GM19043 (cell line): ENCODE results near the gene ARHGAP32.

Source experiments
- ATAC-seq: cut with Tn5 transposase; IDR thresholded peaks from one replicate; pipeline ENCODE4 v1.9.1; 2021; ENCODE audit warnings: low read depth; ENCODE audit not compliant: unreplicated experiment

Gene ARHGAP32

DNA sequence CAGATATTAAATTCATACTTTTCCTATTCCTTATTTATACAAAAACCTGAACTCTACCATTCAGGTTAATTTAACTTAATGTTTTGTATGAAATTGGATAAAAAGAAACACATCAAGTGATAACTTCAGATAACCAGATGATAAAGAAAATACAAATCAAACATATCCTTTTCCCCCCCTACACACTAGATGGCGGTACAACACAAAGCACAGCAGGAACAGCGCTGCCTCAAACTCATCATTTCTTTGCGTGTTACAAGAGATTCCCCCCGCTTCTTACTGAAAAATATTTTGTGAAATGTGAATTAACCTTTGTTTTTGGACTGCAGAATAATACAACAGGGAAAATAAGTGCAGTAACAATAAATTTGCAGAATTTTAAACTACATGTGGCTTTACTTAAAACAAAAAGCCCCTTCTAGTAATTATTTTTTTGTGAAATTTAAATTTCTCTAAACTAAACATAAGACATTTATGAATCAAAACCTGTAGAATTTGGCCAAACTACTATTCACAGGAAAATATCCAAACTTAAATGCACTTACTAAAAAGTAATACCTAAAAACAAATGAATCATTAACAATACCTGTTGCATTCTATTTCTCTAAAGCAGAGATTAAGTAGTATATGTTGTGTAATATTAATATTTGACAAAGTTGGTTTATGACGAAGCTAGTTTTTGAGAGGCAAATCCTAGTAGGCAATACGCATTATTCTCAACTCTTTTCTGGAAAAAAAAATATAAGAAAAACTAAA is 74.4 kb downstream of the ARHGAP32 start:
- peak; percentile 85 for ATAC-seq

DNA sequence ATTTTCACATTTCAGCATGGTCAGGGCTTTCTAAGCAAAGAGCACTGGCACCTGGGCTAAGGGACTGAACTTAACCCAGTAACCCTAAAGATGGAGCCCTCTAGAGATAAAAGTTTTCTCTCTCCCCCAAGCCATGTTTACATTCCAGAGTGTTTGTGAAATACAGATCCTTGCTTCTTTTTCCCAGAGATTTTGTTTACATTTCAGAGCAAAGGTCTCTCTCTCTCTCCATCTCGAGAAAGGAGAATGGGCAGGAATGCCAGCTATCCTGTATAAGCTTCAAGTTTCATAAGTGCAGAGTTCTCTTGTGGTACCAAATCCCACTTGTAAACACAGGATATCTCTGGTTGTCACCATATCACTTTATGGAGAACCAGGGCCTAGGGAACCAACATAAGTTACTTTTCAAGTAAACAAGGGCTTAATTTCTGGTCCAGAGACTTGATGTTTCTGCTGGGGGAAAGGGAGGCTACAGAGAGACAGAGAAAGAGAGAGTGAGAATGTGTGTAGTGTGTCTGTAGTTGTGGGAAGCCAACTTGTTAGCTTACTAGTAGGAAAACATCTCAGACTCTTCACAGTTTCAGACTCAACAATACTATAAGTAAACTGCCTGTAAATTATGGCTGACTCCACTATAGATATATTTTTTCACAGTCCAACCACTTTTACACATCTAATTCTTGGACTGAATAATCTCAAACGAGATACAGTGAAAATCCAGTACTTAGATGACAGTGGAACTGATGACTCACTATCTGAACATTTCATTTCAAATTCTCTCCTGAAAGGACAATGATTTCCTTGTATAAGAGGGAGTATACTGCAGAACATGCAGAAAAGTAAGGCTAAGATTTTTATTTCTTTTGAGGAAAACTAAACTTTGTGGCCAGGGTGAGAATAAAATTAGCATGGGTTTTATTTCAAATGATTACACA is 76.2 kb downstream of the ARHGAP32 start:
- ATAC-seq = no peak

- no peak for ATAC-seq
Measured at GRCh38 chr11:129109701-129110100, 82.4 kb downstream of the ARHGAP32 start.

DNA sequence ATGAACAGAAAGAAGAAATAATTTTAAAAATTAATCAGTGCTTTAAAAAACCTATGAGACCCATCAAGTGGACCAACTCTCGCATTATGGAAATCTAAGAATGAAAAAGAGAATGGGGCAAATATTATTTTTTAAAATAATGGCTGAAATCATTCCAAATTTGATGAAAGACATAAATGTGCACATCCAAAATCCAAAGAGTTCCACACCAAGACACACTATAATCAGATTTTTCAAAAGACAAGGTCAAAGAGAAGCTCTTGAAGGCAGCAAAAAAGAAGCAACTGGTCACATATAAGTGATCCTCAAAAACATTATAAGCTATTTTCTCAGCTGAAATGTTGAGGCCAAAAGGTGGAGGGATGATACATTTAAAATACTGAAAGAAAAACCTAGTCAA is 85.3 kb downstream of the ARHGAP32 start:
- no peak for ATAC-seq

GRCh38 chr11:129102756-129103155 is 89.4 kb downstream of the ARHGAP32 start:
- ATAC-seq = no peak

DNA sequence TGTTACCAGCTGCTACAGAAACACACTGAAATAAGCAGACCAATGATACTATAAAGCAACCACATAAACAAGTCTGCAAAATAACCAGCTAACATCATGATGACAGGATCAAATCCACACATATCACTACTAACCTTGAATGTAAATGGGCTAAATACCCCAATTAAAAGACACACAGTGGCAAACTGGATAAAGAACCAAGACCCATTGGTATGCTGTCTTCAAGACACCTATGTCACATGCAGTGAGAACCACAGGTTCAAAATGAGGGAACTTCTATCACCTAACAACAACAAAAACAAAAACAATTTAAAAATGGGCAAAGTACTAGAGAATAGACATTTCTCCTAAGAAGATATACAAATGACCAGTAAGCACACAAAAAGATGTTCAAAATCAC is 89.9 kb downstream of the ARHGAP32 start:
- no peak for ATAC-seq

- no peak for ATAC-seq
Measured at GRCh38 chr11:129093283-129093682, 98.8 kb downstream of the ARHGAP32 start.

- ATAC-seq = no peak
Measured at GRCh38 chr11:129090056-129090455, 102.1 kb downstream of the ARHGAP32 start.

- no peak for ATAC-seq
Measured at GRCh38 chr11:129089279-129089678, 102.8 kb downstream of the ARHGAP32 start.

DNA sequence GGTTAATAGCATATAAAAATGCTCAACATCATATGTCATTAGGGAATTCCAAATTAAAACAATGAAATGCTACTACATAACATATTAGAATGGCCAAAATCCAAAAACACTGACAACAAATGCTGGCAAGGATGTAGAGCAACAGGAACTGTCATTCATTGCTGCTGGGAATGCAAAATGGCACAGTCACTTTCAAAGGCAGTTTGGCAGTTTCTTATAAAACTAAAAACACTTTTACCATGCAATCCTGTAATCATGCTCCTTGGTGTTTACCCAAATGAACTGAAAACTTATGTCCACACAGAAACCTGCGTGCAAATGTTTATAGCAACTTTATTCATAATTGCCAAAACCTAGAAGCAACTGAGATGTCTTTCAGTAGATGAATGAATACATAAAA is 105.1 kb downstream of the ARHGAP32 start:
- ATAC-seq = no peak

GRCh38 chr11:129077191-129077590 is 114.9 kb downstream of the ARHGAP32 start:
- no peak for ATAC-seq

- no peak for ATAC-seq
Measured at GRCh38 chr11:129075757-129076156, 116.4 kb downstream of the ARHGAP32 start.

DNA sequence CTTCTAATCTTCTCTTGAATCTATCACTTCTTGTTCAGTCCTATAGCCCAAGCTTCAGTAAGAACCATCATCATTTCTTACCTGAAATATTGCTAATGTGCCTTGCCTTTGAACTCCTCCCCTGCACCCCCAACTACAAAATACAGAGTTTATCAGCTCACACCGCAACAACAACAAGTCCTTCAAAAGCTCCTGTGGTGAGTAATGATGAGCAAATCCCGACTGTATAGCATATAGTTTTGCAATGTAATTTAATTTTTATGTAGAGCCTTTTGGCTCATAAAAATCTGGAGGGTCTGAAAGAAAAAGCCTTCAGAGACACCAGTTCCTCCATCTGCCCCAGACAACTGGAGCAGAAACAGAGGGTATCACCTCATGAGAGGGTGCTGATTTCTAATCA is 124.7 kb downstream of the ARHGAP32 start:
- ATAC-seq = no peak

- ATAC-seq = no peak
Measured at GRCh38 chr11:129066229-129066628, 125.9 kb downstream of the ARHGAP32 start.

DNA sequence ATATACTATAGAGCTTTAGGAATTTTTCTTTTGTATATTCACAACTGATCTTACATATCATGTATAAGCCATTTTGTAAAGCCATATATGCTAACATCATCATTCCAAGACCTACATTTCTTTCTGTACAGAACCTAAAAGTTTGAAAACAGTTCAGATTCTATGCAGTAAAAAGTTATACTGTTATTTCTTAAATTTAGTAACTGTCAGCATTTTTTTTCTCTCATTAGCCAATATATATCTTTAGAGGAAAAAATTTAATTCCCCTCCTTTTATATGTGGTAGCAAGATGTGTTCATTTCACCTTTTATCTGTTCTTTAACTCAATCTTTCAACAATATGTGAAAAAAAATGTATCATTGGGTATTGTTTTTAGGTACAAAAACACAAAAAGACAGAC is 129.0 kb downstream of the ARHGAP32 start:
- no peak for ATAC-seq

DNA sequence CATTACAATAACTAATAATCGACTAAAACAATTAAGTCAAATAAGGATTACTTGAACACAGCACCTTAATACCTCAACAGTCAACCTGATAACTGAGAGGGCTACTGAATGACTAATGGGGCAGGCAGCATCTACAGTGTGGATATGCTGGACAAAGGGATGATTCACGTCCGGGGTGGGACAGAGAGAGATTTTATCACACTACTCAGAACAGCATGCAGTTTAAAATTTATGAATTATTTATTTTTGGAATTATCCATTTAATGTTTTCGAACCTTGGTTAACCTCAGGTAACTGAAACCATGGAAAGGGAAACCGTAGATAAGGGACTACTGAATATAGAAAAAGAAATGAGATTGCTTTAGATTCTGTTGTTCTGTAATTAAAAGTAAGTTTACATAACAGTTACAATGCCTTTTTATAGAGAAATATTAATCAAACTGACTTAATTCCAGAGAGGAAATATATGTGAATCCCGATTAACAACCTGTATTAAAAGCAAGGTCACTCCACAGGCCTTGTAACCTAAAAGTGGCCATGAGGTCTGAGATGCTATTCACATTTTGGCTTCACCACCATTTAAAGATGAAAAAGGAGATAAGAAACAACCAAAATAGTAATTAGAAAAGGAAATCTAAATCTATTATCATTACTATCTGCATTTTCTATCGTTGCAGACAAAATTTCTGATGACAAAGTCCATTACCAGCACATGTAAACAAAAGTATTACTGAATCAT is 130.5 kb downstream of the ARHGAP32 start:
- no peak for ATAC-seq

GRCh38 chr11:129056916-129057315 is 135.2 kb downstream of the ARHGAP32 start:
- ATAC-seq = no peak

- ATAC-seq = no peak
Measured at GRCh38 chr11:129055196-129055595, 136.9 kb downstream of the ARHGAP32 start.

DNA sequence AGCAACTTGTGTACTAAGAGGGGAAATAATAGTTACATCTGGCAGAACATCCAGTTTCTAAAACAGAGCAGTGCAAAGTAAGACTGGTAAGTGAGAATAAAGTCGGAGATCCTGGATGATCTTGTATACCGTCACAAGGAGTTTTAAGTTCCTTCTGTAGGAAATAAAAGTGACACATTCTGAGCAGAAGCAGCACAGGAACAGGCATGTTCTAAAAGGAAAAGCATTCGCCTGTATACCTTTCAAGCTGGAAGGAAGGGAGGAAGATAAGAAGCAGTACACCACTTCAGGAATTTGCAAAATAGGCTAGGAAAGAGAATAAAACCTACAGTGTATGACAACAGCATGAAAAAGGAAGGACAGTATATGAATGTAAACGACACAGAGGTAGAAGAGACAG is 143.2 kb downstream of the ARHGAP32 start:
- no peak for ATAC-seq

DNA sequence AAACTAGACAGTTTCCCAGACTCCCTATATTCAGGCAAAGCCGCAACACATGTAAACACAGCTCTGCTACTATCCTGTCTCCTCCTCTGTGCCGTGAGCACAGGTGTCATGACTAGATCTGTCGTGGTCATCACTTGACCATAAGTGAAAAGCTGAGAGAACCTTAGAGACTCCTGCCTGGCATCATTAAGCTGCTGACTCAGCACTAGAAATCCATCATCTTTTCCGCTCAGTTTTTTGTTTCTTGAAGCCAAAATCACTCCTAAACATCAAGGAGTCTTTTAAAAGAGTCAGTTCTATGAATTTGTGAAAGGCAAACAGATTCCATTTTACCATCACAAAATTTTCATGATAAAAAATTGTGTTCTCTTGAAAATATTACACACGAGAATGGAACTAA is 147.0 kb downstream of the ARHGAP32 start:
- no peak for ATAC-seq

DNA sequence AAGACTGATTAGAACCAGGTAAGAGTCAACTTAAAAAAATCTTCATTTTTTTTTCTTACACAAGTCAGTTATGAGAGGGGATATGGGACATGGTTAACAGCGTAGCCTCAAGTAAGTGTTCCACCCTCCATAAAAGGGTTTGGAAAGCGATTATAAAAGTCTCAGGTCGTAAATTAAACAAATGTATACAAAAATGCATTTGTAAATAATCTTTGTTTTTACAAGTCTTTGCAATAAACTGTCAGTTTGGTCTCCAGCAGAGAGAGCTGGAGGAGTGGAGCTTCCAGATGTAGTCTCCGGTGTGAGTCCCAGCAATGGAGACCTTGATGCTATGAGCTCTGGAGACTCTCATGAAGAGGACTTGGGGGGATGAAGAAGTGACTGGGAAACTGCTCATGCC is 149.6 kb downstream of the ARHGAP32 start:
- no peak for ATAC-seq
